Small intestine (tissue), 7 donors: ENCODE data around the gene NT5C3B. TPM values are rescaled to one million over a fixed set of nuclear protein-coding genes. Genes with fewer than 3 reads are reported as not detected.

Experiments
- DNase-seq, 2 donors: peaks; one replicate each; pipeline versions ENCODE4 v3.0.0 to v3.0.0-alpha.2; 2013
- FAIRE-seq: peaks from 2 replicates; lab custom pipeline; 2012; peaks lifted over from hg19 to GRCh38; lab: Jason Lieb, UNC
- H3K27ac ChIP-seq, 3 donors: one replicate each; pipeline ENCODE4 v1.5.1; 2013; ENCODE audit warnings: low read length in 2 of 3, mild to moderate bottlenecking in 2 of 3, control low read depth in 1 of 3, inconsistent platforms in 1 of 3, low read depth in 1 of 3, moderate library complexity in 1 of 3
- H3K27me3 ChIP-seq, 3 donors: one replicate each; pipeline ENCODE4 v1.6.1; 2013; ENCODE audit warnings: low read length in 3 of 3, inconsistent platforms in 1 of 3; ENCODE audit not compliant: control insufficient read depth in 3 of 3, insufficient read depth in 3 of 3
- H3K36me3 ChIP-seq, 3 donors: one replicate each; pipeline ENCODE4 v1.6.1; 2013; ENCODE audit warnings: low read length in 3 of 3, inconsistent platforms in 1 of 3, low read depth in 1 of 3, mild to moderate bottlenecking in 1 of 3, moderate library complexity in 1 of 3; ENCODE audit not compliant: control insufficient read depth in 3 of 3, insufficient read depth in 2 of 3
- H3K4me1 ChIP-seq, 3 donors: one replicate each; pipeline ENCODE4 v1.6.1; 2013; ENCODE audit warnings: low read length in 2 of 3, inconsistent platforms in 1 of 3, low read depth in 1 of 3, mild to moderate bottlenecking in 1 of 3, moderate library complexity in 1 of 3; ENCODE audit not compliant: control insufficient read depth in 3 of 3, insufficient read depth in 2 of 3
- H3K4me3 ChIP-seq, 3 donors: one replicate each; pipeline ENCODE4 v1.5.1; 2013; ENCODE audit warnings: low read length in 3 of 3, control low read depth in 1 of 3, inconsistent platforms in 1 of 3, low read depth in 1 of 3, mild to moderate bottlenecking in 1 of 3, moderate library complexity in 1 of 3
- H3K9me3 ChIP-seq, 2 donors: one replicate each; pipeline ENCODE4 v1.6.1; 2013; ENCODE audit warnings: low read depth in 1 of 2, low read length in 1 of 2; ENCODE audit not compliant: control insufficient read depth in 2 of 2, insufficient read depth in 1 of 2
- WGBS, 3 donors: extraction: QIAGEN DNeasy Blood & Tissue Kit; methylation state at CpG; one replicate each; pipeline ENCODE4 v1.1.7; 2013; 5-methylcytosine and 5-hydroxymethylcytosine counted together
- polyA plus RNA-seq, 4 donors: library from polyadenylated mRNA; stranded (reverse) in 3 of 4; unstranded in 1 of 4; fragments of 200-250 nt in 3 of 4; fragments of 120-200 nt in 1 of 4; gene quantifications; one replicate each; pipeline versions ENCODE4 v1.2.1 to v1.2.3, GENCODE V29; 2013
- donor health status: healthy with polysubstance abuse.
- donor health status: control.
- donor health status: control.
- donor health status: Bipolar disorder and iron deficiency.
- donor health status: healthy.

Gene NT5C3B
- polyA plus RNA-seq, 4 donors: 10.5 to 36.0 (median 27.9) TPM

DNA sequence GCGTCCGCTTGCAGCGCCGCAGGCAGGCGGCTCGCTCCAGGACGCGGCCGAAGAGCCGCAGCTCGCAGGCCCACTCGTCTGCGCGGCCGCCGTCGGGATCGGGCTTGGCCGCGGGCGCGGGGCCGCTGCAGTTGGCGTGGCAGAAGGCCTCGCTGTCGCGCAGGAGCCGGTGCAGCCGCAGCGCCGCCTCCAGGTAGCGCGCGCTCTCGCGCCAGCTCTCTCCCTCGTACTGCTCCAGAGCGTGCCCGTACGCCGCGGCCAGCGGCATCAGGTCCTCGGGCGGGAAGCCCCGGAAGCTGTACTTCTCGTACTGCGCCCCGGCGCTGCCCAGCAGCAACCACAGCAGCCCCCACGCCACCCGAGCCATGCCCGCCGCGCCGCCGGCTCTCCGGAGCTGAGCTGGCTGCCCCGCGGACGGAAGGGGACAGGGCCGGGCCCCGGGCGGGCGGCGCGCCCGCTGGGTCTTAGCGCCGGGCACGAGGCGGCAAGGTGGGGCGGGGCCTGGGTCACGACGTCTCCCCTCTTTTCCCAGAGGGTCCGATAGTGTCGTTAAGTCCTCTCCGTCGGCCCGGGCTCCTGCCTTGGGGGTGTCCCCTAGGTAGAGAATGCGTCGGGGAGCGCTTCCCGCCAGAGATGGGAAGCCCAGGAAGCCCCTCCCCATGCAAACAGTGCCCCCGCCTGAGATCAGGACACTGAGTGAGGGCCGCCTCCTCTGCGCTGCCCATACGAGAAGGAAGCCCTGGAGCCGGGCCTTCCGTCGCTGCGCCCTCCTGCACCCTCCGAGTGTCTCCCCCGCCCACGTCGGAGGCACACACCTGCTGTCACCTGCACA is 24.3 kb downstream of the NT5C3B start, which contains the start of gene P3H4:
TSS of gene P3H4 (minus strand) at position 401 of the 832 bp plus-strand sequence. CDS start at position 367, 34 bp downstream.
- no peak for FAIRE-seq
- H3K36me3 ChIP-seq: peaks cover 0 to 22% (median 0%) of the 10 kb centered on the region in 3 donors
- WGBS, 3 donors: 0% methylated on average over 76 to 96 of the region's 96 CpGs
- H3K27ac ChIP-seq: peak within 1 kb of the TSS in 2 of 3 donors; percentile 45 to 49
- H3K9me3 ChIP-seq: peaks cover 0 to 5% of the 10 kb centered on the region in 2 donors
- H3K27me3 ChIP-seq: peaks cover 0 to 6% (median 0%) of the 10 kb centered on the region in 3 donors
- H3K4me3 ChIP-seq: peak within 1 kb of the TSS; percentile 45 to 60 (median 58)
- H3K4me1 ChIP-seq: peaks cover 0 to 38% (median 0%) of the 10 kb centered on the region in 3 donors
- DNase-seq: peak; percentile 77 to 96

GRCh38 chr17:41810659-41811548 is 25.1 kb downstream of the NT5C3B start:
- H3K4me3 ChIP-seq: peak overlapping the region; percentile 45 to 58 (median 48)
- WGBS, 3 donors: 31 to 35% (median 32%) methylated on average over 50 to 58 of the region's 58 CpGs
- FAIRE-seq (no peak), DNase-seq (no peak)
- peaks cover 0 to 6% (median 0%) of the 10 kb centered on the region in 3 donors for H3K27me3 ChIP-seq
- H3K4me1 ChIP-seq: peaks cover 0 to 40% (median 0%) of the 10 kb centered on the region in 3 donors
- H3K9me3 ChIP-seq: peaks cover 0 to 5% of the 10 kb centered on the region in 2 donors
- peaks cover 0 to 31% (median 0%) of the 10 kb centered on the region in 3 donors for H3K36me3 ChIP-seq
- H3K27ac ChIP-seq: peak overlapping the region in 2 of 3 donors; percentile 45 to 49

GRCh38 chr17:41806685-41807445 is 29.2 kb downstream of the NT5C3B start:
- H3K9me3 ChIP-seq: peaks cover 0 to 5% of the 10 kb centered on the region in 2 donors
- peak overlapping the region; percentile 0 to 41 (median 39) for H3K27ac ChIP-seq
- H3K4me3 ChIP-seq: no peak overlapping the region
- H3K36me3 ChIP-seq: peaks cover 0 to 49% (median 0%) of the 10 kb centered on the region in 3 donors
- peaks cover 0 to 28% (median 0%) of the 10 kb centered on the region in 3 donors for H3K4me1 ChIP-seq
- FAIRE-seq (no peak), DNase-seq (peak; percentile 82 to 99)
- 62 to 83% (median 68%) methylated on average over 8 of the region's 8 CpGs for WGBS, 3 donors
- no peaks in the 10 kb centered on the region for H3K27me3 ChIP-seq

- H3K4me3 ChIP-seq: no peak overlapping the region
- WGBS, 3 donors: 72 to 82% (median 74%) methylated on average over 23 to 24 of the region's 24 CpGs
- peaks cover 0 to 36% (median 0%) of the 10 kb centered on the region in 3 donors for H3K4me1 ChIP-seq
- DNase-seq: no peak
- peaks cover 0 to 37% (median 0%) of the 10 kb centered on the region in 3 donors for H3K36me3 ChIP-seq
- no peaks in the 10 kb centered on the region for H3K9me3 ChIP-seq
- no peak overlapping the region for H3K27ac ChIP-seq
- H3K27me3 ChIP-seq: no peaks in the 10 kb centered on the region
- FAIRE-seq: no peak
These were observed 32.7 kb downstream of the NT5C3B start for GRCh38 chr17:41803049-41804020.

GRCh38 chr17:41801374-41802271 is 34.4 kb downstream of the NT5C3B start:
- FAIRE-seq: no peak
- Histone ChIP-seq H3K27me3 (no peaks in the 10 kb centered on the region), H3K4me1 (peaks cover 0 to 23% (median 0%) of the 10 kb centered on the region in 3 donors), H3K4me3 (peak overlapping the region in 1 of 3 donors; percentile 10), H3K36me3 (peaks cover 0 to 31% (median 0%) of the 10 kb centered on the region in 3 donors), H3K9me3 (no peaks in the 10 kb centered on the region), H3K27ac (peak overlapping the region; percentile 83 to 89 (median 87))
- 10 to 15% (median 11%) methylated on average over 14 of the region's 14 CpGs for WGBS, 3 donors
- peak; percentile 84 to 91 for DNase-seq

GRCh38 chr17:41800601-41801373 is 35.2 kb downstream of the NT5C3B start:
- H3K4me3 ChIP-seq: peak overlapping the region in 1 of 3 donors; percentile 10
- H3K27ac ChIP-seq: peak overlapping the region; percentile 83 to 89 (median 87)
- 9 to 29% (median 28%) methylated on average over 18 of the region's 18 CpGs for WGBS, 3 donors
- FAIRE-seq (no peak), DNase-seq (peak; percentile 97 to 98)
- H3K9me3 ChIP-seq: no peaks in the 10 kb centered on the region
- H3K36me3 ChIP-seq: peaks cover 0 to 23% (median 0%) of the 10 kb centered on the region in 3 donors
- H3K4me1 ChIP-seq: peaks cover 0 to 29% (median 0%) of the 10 kb centered on the region in 3 donors
- H3K27me3 ChIP-seq: no peaks in the 10 kb centered on the region
